Ectodermal cell (in vitro differentiated cells): ENCODE measurements around the gene ECE1.

Experiments
- H3K27ac ChIP-seq: 2 replicates; pipeline ENCODE4 v1.7.0; 2013; ENCODE audit warnings: mild to moderate bottlenecking, low read depth, low read length; ENCODE audit not compliant: insufficient read depth, poor library complexity, severe bottlenecking
- H3K27me3 ChIP-seq: 2 replicates; pipeline ENCODE4 v1.7.0; 2013; ENCODE audit warnings: mild to moderate bottlenecking, low read length; ENCODE audit not compliant: insufficient read depth, control insufficient read depth, poor library complexity, severe bottlenecking
- H3K36me3 ChIP-seq: one replicate; pipeline ENCODE4 v1.7.0; 2013; ENCODE audit warnings: low read length; ENCODE audit not compliant: control insufficient read depth, insufficient read depth
- H3K4me1 ChIP-seq: one replicate; pipeline ENCODE4 v1.7.0; 2013; ENCODE audit warnings: low read length; ENCODE audit not compliant: control insufficient read depth, insufficient read depth
- H3K4me3 ChIP-seq: 2 replicates; pipeline ENCODE4 v1.7.0; 2013; ENCODE audit warnings: low read depth, low read length, control low read depth; ENCODE audit not compliant: insufficient read depth
- H3K9me3 ChIP-seq: 2 replicates; pipeline ENCODE4 v1.7.0; 2013; ENCODE audit warnings: mild to moderate bottlenecking, low read length, moderate library complexity; ENCODE audit not compliant: control insufficient read depth
- WGBS, 2 experiments: methylation state at CpG; one replicate each; pipeline ENCODE4 v1.1.7; 2013; ENCODE audit warnings: missing lambda C conversion rate in 2 of 2; 5-methylcytosine and 5-hydroxymethylcytosine counted together

Gene ECE1

GRCh38 chr1:21307663-21308305 lies 17.5 kb upstream of the ECE1 start:
- Histone ChIP-seq H3K36me3 (no peaks in the 10 kb centered on the region), H3K27me3 (no peaks in the 10 kb centered on the region), H3K4me1 (peaks cover 41% of the 10 kb centered on the region), H3K4me3 (no peak overlapping the region), H3K9me3 (no peaks in the 10 kb centered on the region), H3K27ac (no peak overlapping the region)
- 71 to 73% methylated on average over 6 of the region's 6 CpGs for WGBS, 2 experiments

- Histone ChIP-seq H3K36me3 (no peaks in the 10 kb centered on the region), H3K27me3 (no peaks in the 10 kb centered on the region), H3K4me3 (no peak overlapping the region), H3K9me3 (no peaks in the 10 kb centered on the region), H3K4me1 (peaks cover 47% of the 10 kb centered on the region), H3K27ac (no peak overlapping the region)
- WGBS, 2 experiments = 89% methylated on average over 7 of the region's 7 CpGs
Measured at GRCh38 chr1:21307210-21307609, 16.9 kb upstream of the ECE1 start.

- H3K4me1 ChIP-seq = peaks cover 45% of the 10 kb centered on the region
- no peaks in the 10 kb centered on the region for H3K27me3 ChIP-seq
- H3K36me3 ChIP-seq = no peaks in the 10 kb centered on the region
- H3K27ac ChIP-seq = no peak overlapping the region
- no peak overlapping the region for H3K4me3 ChIP-seq
- H3K9me3 ChIP-seq = no peaks in the 10 kb centered on the region
- 56 to 67% methylated on average over 1 of the region's 1 CpG for WGBS, 2 experiments
Measured at GRCh38 chr1:21305900-21306189, 15.6 kb upstream of the ECE1 start.

- WGBS, 2 experiments = 87 to 90% methylated on average over 16 of the region's 16 CpGs
- H3K27ac ChIP-seq = no peak overlapping the region
- H3K4me3 ChIP-seq = no peak overlapping the region
Measured at GRCh38 chr1:21305155-21305899, 15.1 kb upstream of the ECE1 start.

GRCh38 chr1:21304488-21304887 lies 14.2 kb upstream of the ECE1 start:
- peaks cover 41% of the 10 kb centered on the region for H3K4me1 ChIP-seq
- no peaks in the 10 kb centered on the region for H3K27me3 ChIP-seq
- no peaks in the 10 kb centered on the region for H3K36me3 ChIP-seq
- no peak overlapping the region for H3K4me3 ChIP-seq
- H3K9me3 ChIP-seq = no peaks in the 10 kb centered on the region
- no peak overlapping the region for H3K27ac ChIP-seq
- 96% methylated on average over 2 of the region's 2 CpGs for WGBS, 2 experiments

More at GRCh38 chr1:21305155-21305899, 15.1 kb upstream of the ECE1 start:
- Histone ChIP-seq H3K36me3 (no peaks in the 10 kb centered on the region), H3K4me1 (peaks cover 41% of the 10 kb centered on the region), H3K27me3 (no peaks in the 10 kb centered on the region), H3K9me3 (no peaks in the 10 kb centered on the region)

- WGBS, 2 experiments = 77 to 81% methylated on average over 10 to 11 of the region's 11 CpGs
- H3K36me3 ChIP-seq = no peaks in the 10 kb centered on the region
- H3K4me3 ChIP-seq = no peak overlapping the region
- H3K9me3 ChIP-seq = no peaks in the 10 kb centered on the region
- no peaks in the 10 kb centered on the region for H3K27me3 ChIP-seq
- H3K27ac ChIP-seq = peak overlapping the region; percentile 66
- peaks cover 28% of the 10 kb centered on the region for H3K4me1 ChIP-seq
Measured at GRCh38 chr1:21302747-21303715, 12.8 kb upstream of the ECE1 start.

- H3K4me3 ChIP-seq = no peak overlapping the region
- WGBS, 2 experiments = 83 to 86% methylated on average over 10 of the region's 10 CpGs
- peaks cover 19% of the 10 kb centered on the region for H3K4me1 ChIP-seq
- no peaks in the 10 kb centered on the region for H3K36me3 ChIP-seq
- H3K27me3 ChIP-seq = no peaks in the 10 kb centered on the region
- H3K9me3 ChIP-seq = no peaks in the 10 kb centered on the region
- H3K27ac ChIP-seq = no peak overlapping the region
Measured at GRCh38 chr1:21301794-21302440, 11.7 kb upstream of the ECE1 start.

- Histone ChIP-seq H3K9me3 (no peaks in the 10 kb centered on the region), H3K27ac (no peak overlapping the region), H3K27me3 (no peaks in the 10 kb centered on the region), H3K4me3 (no peak overlapping the region), H3K4me1 (peaks cover 15% of the 10 kb centered on the region), H3K36me3 (no peaks in the 10 kb centered on the region)
Measured at GRCh38 chr1:21300774-21301173, 10.5 kb upstream of the ECE1 start.

GRCh38 chr1:21299780-21300395 lies 9.6 kb upstream of the ECE1 start:
- Histone ChIP-seq H3K4me3 (no peak overlapping the region), H3K4me1 (peaks cover 11% of the 10 kb centered on the region), H3K36me3 (no peaks in the 10 kb centered on the region), H3K27ac (no peak overlapping the region), H3K27me3 (no peaks in the 10 kb centered on the region), H3K9me3 (no peaks in the 10 kb centered on the region)
- WGBS, 2 experiments = 85 to 89% methylated on average over 4 of the region's 4 CpGs
